OCI-LY1 (cell line): ENCODE results near the gene ZNF827.

Experiments
- H2AFZ ChIP-seq: fragments of 200-600 bp; sonication (generic), shearing (Covaris generic); 2 replicates; pipeline ENCODE4 v1.6.0; 2014; ENCODE audit warnings: antibody characterized with exemption, mild to moderate bottlenecking, low read length
- H3F3A ChIP-seq: fragments of 200-600 bp; sonication (generic), shearing (Covaris generic); 2 replicates; pipeline ENCODE4 v1.6.0; 2014; ENCODE audit warnings: mild to moderate bottlenecking, antibody characterized with exemption, low read length, moderate library complexity; ENCODE audit not compliant: insufficient read depth
- H3K27ac ChIP-seq: fragments of 200-600 bp; sonication (generic); 2 replicates; pipeline ENCODE4 v1.5.1; 2014; ENCODE audit warnings: low read length, mixed run types, mild to moderate bottlenecking, low read depth; ENCODE audit not compliant: poor library complexity, severe bottlenecking
- H3K27me3 ChIP-seq: fragments of 200-600 bp; sonication (generic); 2 replicates; pipeline ENCODE4 v1.6.0; 2014; ENCODE audit warnings: antibody characterized with exemption, mild to moderate bottlenecking, low read length, moderate library complexity; ENCODE audit not compliant: insufficient read depth
- H3K36me3 ChIP-seq: fragments of 200-600 bp; sonication (generic); 2 replicates; pipeline ENCODE4 v1.6.1; 2014; ENCODE audit warnings: mild to moderate bottlenecking, antibody characterized with exemption, low read length, moderate library complexity, mixed read lengths; ENCODE audit not compliant: insufficient read depth
- H3K4me1 ChIP-seq: fragments of 200-600 bp; sonication (generic); 2 replicates; pipeline ENCODE4 v1.5.1; 2014; ENCODE audit warnings: mild to moderate bottlenecking, low read length, moderate library complexity; ENCODE audit not compliant: insufficient read depth, severe bottlenecking
- H3K4me2 ChIP-seq: fragments of 200-600 bp; sonication (generic), shearing (Covaris generic); 2 replicates; pipeline ENCODE4 v1.6.1; 2014; ENCODE audit warnings: low read length
- H3K4me3 ChIP-seq: fragments of 200-600 bp; sonication (generic); 2 replicates; pipeline ENCODE4 v1.5.1; 2014; ENCODE audit warnings: low read length, low read depth, mild to moderate bottlenecking, mixed read lengths; ENCODE audit not compliant: poor library complexity, severe bottlenecking
- H3K79me2 ChIP-seq: fragments of 200-600 bp; shearing (Covaris generic); 2 replicates; pipeline ENCODE4 v1.6.1; 2016; ENCODE audit warnings: mixed run types, low read length, mixed read lengths; ENCODE audit not compliant: insufficient read depth
- H3K9ac ChIP-seq: fragments of 200-600 bp; sonication (generic), shearing (Covaris generic); 2 replicates; pipeline ENCODE4 v1.6.1; 2014; ENCODE audit warnings: mild to moderate bottlenecking, low read length, mixed read lengths
- H3K9me2 ChIP-seq: fragments of 200-600 bp; sonication (generic), shearing (Covaris generic); 2 replicates; pipeline ENCODE4 v1.6.1; 2014; ENCODE audit warnings: low read depth, mild to moderate bottlenecking, low read length, mixed read lengths
- H3K9me3 ChIP-seq: fragments of 200-600 bp; shearing (Covaris generic); 2 replicates; pipeline ENCODE4 v1.6.1; 2014; ENCODE audit warnings: low read length, mixed read lengths
- H4K20me1 ChIP-seq: fragments of 200-600 bp; sonication (generic), shearing (Covaris generic); 2 replicates; pipeline ENCODE4 v1.6.0; 2016; ENCODE audit warnings: mild to moderate bottlenecking, low read length; ENCODE audit not compliant: insufficient read depth
- CTCF ChIP-seq: fragments of 200-600 bp; sonication (generic), shearing (Covaris generic); IDR thresholded peaks from 2 replicates; pipeline ENCODE4 v1.5.1; 2017; ENCODE audit warnings: mild to moderate bottlenecking, antibody characterized with exemption, low read length, moderate library complexity, mixed read lengths
- EZH2 ChIP-seq: fragments of 200-600 bp; sonication (generic), shearing (Covaris generic); IDR thresholded peaks from 2 replicates; pipeline ENCODE4 v1.8.0; 2017; ENCODE audit warnings: borderline replicate concordance, mixed run types, mild to moderate bottlenecking, antibody characterized with exemption, low read length, moderate library complexity, mixed read lengths

Gene ZNF827

GRCh38 chr4:145921231-145921630 lies 17.4 kb downstream of the ZNF827 start:
- Histone ChIP-seq H3F3A (no peaks in the 10 kb centered on the region), H3K4me3 (no peak overlapping the region), H3K27ac (no peak overlapping the region), H3K36me3 (peaks cover 23% of the 10 kb centered on the region), H2AFZ (no peak overlapping the region), H4K20me1 (no peaks in the 10 kb centered on the region), H3K4me2 (no peak overlapping the region), H3K27me3 (no peaks in the 10 kb centered on the region), H3K4me1 (no peaks in the 10 kb centered on the region), H3K9ac (no peak overlapping the region), H3K9me3 (0 out of 2 replicates have a peak, but pooled peaks cover 8% of the 10 kb centered on the region), H3K79me2 (peaks cover 47% of the 10 kb centered on the region), H3K9me2 (no peaks in the 10 kb centered on the region)
- TF ChIP-seq EZH2, result no peak
- no peak for TF ChIP-seq CTCF

- 0 out of 2 replicates have a peak, but pooled peaks cover 2% of the 10 kb centered on the region for H3K9me3 ChIP-seq
- no peak overlapping the region for H3K4me2 ChIP-seq
- H2AFZ ChIP-seq, result no peak overlapping the region
- peaks cover 37% of the 10 kb centered on the region for H3K79me2 ChIP-seq
- no peaks in the 10 kb centered on the region for H4K20me1 ChIP-seq
- no peak overlapping the region for H3K27ac ChIP-seq
- no peaks in the 10 kb centered on the region for H3F3A ChIP-seq
- 0 out of 2 replicates have a peak, but pooled peaks cover 13% of the 10 kb centered on the region for H3K36me3 ChIP-seq
- no peaks in the 10 kb centered on the region for H3K27me3 ChIP-seq
- no peak overlapping the region for H3K4me3 ChIP-seq
- H3K4me1 ChIP-seq, result no peaks in the 10 kb centered on the region
- TF ChIP-seq EZH2, result no peak
- TF ChIP-seq CTCF, result no peak
- H3K9ac ChIP-seq, result no peak overlapping the region
- H3K9me2 ChIP-seq, result no peaks in the 10 kb centered on the region
Measured at GRCh38 chr4:145920205-145920604, 18.4 kb downstream of the ZNF827 start.

- H4K20me1 ChIP-seq, result peaks cover 2% of the 10 kb centered on the region; the same call in 1 of the 2 replicates
- no peaks in the 10 kb centered on the region for H3K9me2 ChIP-seq
- H3K79me2 ChIP-seq, result peaks cover 36% of the 10 kb centered on the region
- H2AFZ ChIP-seq, result no peak overlapping the region
- H3K4me1 ChIP-seq, result peaks cover 24% of the 10 kb centered on the region
- no peak overlapping the region for H3K4me2 ChIP-seq
- no peak overlapping the region for H3K4me3 ChIP-seq
- H3K27me3 ChIP-seq, result no peaks in the 10 kb centered on the region
- H3K36me3 ChIP-seq, result peaks cover 10% of the 10 kb centered on the region; the same call in 1 of the 2 replicates
- no peak overlapping the region for H3K27ac ChIP-seq
- H3K9me3 ChIP-seq, result no peaks in the 10 kb centered on the region
- H3F3A ChIP-seq, result no peaks in the 10 kb centered on the region
- TF ChIP-seq CTCF, result no peak
- TF ChIP-seq EZH2, result no peak
- no peak overlapping the region for H3K9ac ChIP-seq
Measured at GRCh38 chr4:145912376-145912775, 26.2 kb downstream of the ZNF827 start.
